KMS-11 (cell line): Measurements from ENCODE around the gene TSHZ1.

ENCODE experiments used
- H2AFZ ChIP-seq: fragments of 200-600 bp; sonication (generic); 2 replicates; pipeline ENCODE4 v1.6.1; 2016; ENCODE audit warnings: antibody characterized with exemption, mixed run types, low read depth
- H3K27ac ChIP-seq: fragments of 200-600 bp; sonication (generic); 2 replicates; pipeline ENCODE4 v1.6.1; 2016; ENCODE audit warnings: mild to moderate bottlenecking, mixed run types
- H3K27me3 ChIP-seq: fragments of 200-600 bp; sonication (generic); 2 replicates; pipeline ENCODE4 v1.6.1; 2017; ENCODE audit warnings: mild to moderate bottlenecking, low read depth, mixed run types, moderate library complexity; ENCODE audit not compliant: insufficient read depth
- H3K36me3 ChIP-seq: fragments of 200-600 bp; sonication (generic); 2 replicates; pipeline ENCODE4 v1.6.1; 2017; ENCODE audit warnings: mild to moderate bottlenecking, mixed run types; ENCODE audit not compliant: insufficient read depth
- H3K4me1 ChIP-seq: fragments of 200-600 bp; sonication (generic); 2 replicates; pipeline ENCODE4 v1.6.1; 2016; ENCODE audit warnings: mild to moderate bottlenecking, low read depth, mixed run types; ENCODE audit not compliant: poor library complexity, severe bottlenecking
- H3K4me2 ChIP-seq: fragments of 200-600 bp; sonication (generic); 2 replicates; pipeline ENCODE4 v1.7.0; 2016; ENCODE audit warnings: mild to moderate bottlenecking, mixed run types
- H3K4me3 ChIP-seq: fragments of 200-600 bp; sonication (generic); IDR thresholded peaks from 2 replicates; pipeline ENCODE4 v1.6.1; 2017; ENCODE audit warnings: low read depth, low read length, mixed read lengths; ENCODE audit not compliant: insufficient read depth
- H3K79me2 ChIP-seq: fragments of 200-600 bp; sonication (generic); 2 replicates; pipeline ENCODE4 v1.6.1; 2016; ENCODE audit warnings: low read depth, mixed run types; ENCODE audit not compliant: insufficient read depth
- H3K9ac ChIP-seq: fragments of 200-600 bp; sonication (generic); 2 replicates; pipeline ENCODE4 v1.6.1; 2016; ENCODE audit warnings: mild to moderate bottlenecking, mixed run types
- H4K20me1 ChIP-seq: fragments of 200-600 bp; sonication (generic); 2 replicates; pipeline ENCODE4 v1.6.1; 2016; ENCODE audit warnings: mild to moderate bottlenecking, mixed run types; ENCODE audit not compliant: insufficient read depth
- CTCF ChIP-seq: fragments of 200-600 bp; sonication (generic); conservative IDR thresholded peaks from 2 replicates; pipeline ENCODE4 v1.6.1; 2017; ENCODE audit warnings: low read depth, mild to moderate bottlenecking, antibody characterized with exemption, low read length, moderate library complexity, mixed read lengths

TSHZ1 gene

GRCh38 chr18:75265872-75266271 is 55.3 kb downstream of the TSHZ1 start:
- H4K20me1 ChIP-seq = no peaks in the 10 kb centered on the region

GRCh38 chr18:75267643-75268363 is 57.2 kb downstream of the TSHZ1 start:
- no peaks in the 10 kb centered on the region for H3K27me3 ChIP-seq
- TF ChIP-seq CTCF = no peak
- no peak overlapping the region for H3K9ac ChIP-seq
- no peaks in the 10 kb centered on the region for H3K4me1 ChIP-seq
- H2AFZ ChIP-seq = no peak overlapping the region
- H3K36me3 ChIP-seq = no peaks in the 10 kb centered on the region
- no peaks in the 10 kb centered on the region for H3K79me2 ChIP-seq
- H3K27ac ChIP-seq = no peak overlapping the region
- H4K20me1 ChIP-seq = no peaks in the 10 kb centered on the region
- H3K4me2 ChIP-seq = no peak overlapping the region
- H3K4me3 ChIP-seq = no peak overlapping the region

More at GRCh38 chr18:75265872-75266271, 55.3 kb downstream of the TSHZ1 start:
- no peaks in the 10 kb centered on the region for H3K27me3 ChIP-seq
- no peaks in the 10 kb centered on the region for H3K36me3 ChIP-seq
- no peak overlapping the region for H2AFZ ChIP-seq
- H3K79me2 ChIP-seq = no peaks in the 10 kb centered on the region
- no peak overlapping the region for H3K27ac ChIP-seq
- H3K4me3 ChIP-seq = no peak overlapping the region
- no peak overlapping the region for H3K9ac ChIP-seq
- no peaks in the 10 kb centered on the region for H3K4me1 ChIP-seq
- no peak overlapping the region for H3K4me2 ChIP-seq
- TF ChIP-seq CTCF = no peak

- H2AFZ ChIP-seq = no peak overlapping the region
- H3K4me2 ChIP-seq = no peak overlapping the region
- TF ChIP-seq CTCF = no peak
- no peak overlapping the region for H3K9ac ChIP-seq
- no peaks in the 10 kb centered on the region for H3K27me3 ChIP-seq
- H3K36me3 ChIP-seq = no peaks in the 10 kb centered on the region
- no peak overlapping the region for H3K4me3 ChIP-seq
- H3K27ac ChIP-seq = no peak overlapping the region
- H3K79me2 ChIP-seq = no peaks in the 10 kb centered on the region
- H4K20me1 ChIP-seq = no peaks in the 10 kb centered on the region
- no peaks in the 10 kb centered on the region for H3K4me1 ChIP-seq
Measured at GRCh38 chr18:75268364-75268646, 57.7 kb downstream of the TSHZ1 start.

GRCh38 chr18:75269124-75269680 is 58.6 kb downstream of the TSHZ1 start:
- H4K20me1 ChIP-seq = no peaks in the 10 kb centered on the region
- no peak overlapping the region for H3K9ac ChIP-seq
- H3K79me2 ChIP-seq = no peaks in the 10 kb centered on the region
- no peak for TF ChIP-seq CTCF
- H2AFZ ChIP-seq = no peak overlapping the region
- H3K27ac ChIP-seq = no peak overlapping the region
- no peak overlapping the region for H3K4me2 ChIP-seq
- no peaks in the 10 kb centered on the region for H3K36me3 ChIP-seq
- H3K4me1 ChIP-seq = no peaks in the 10 kb centered on the region
- H3K27me3 ChIP-seq = no peaks in the 10 kb centered on the region
- no peak overlapping the region for H3K4me3 ChIP-seq
